DMS 273 (cell line): ENCODE results near the gene LRRC74A.
"Not testable (repeated sequence)": the region's sequence is repeated elsewhere in the genome, so short reads cannot be mapped to it uniquely, and the experiment has no call there.

ENCODE experiments used
- DNase-seq: peaks from one replicate; lab custom pipeline; 2025; ENCODE audit not compliant: unreplicated experiment; lab: John Stamatoyannopoulos, UW

LRRC74A gene

DNA sequence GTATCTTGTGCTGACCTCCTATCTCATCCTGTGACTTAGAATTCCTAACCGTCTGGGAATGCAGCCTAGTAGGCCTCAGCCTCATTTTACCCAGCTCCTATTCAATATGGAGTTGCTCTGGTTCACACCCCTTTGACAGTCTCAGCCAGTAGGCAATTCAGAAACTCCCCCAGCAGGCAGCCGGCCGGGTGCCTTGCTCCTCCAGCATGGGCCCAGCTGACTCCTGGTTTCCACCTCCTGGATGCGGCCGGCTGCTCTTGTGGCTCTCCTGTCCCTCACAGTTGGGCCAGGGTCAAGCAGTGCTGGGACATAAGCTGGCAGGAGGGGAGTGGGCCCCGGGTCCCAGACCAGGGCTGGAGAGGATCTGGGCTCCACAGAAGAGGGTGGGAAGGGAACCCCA, 58.2 kb downstream of the LRRC74A start:
- DNase-seq, result no peak

DNA sequence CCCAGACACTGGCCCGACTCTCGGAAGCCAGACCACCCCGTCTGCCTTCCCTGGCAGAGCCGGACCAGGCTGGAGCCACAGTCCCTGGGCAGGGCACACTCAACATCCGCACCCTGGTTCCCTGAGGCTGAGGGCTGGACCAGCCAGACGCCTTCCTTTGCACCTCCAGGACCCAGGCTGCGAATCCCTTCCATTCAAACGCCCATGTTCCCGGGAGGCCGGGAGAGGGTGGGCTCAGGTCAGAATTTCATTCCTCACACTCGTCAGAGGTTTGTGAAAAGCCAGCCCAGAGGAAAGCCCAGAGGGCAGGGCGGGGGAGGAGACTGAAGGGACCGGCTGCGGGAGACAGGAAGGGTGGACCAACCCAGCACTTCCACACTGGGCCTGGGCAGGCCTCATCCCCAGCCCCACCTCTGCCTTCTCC, 58.7 kb downstream of the LRRC74A start:
- DNase-seq, result no peak

DNA sequence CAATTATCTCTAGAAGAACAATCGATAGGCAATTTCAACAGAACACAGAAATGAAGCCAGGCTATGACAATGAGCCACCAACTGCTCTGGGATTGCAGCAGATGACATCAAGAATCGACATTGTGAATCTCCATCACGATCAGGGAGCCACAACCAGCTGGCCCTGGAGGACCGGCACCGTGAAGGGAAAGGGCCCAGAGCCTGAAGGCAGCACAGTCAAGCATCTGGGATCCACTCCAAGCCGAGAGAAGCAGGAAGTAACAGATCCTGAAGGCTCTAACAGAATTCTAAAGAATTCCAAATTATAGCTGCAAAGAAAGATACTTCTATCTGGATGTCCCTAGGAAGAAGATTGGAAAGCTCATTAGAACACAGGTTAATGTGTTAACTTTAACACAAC, 61.0 kb downstream of the LRRC74A start:
- DNase-seq, result no peak

DNA sequence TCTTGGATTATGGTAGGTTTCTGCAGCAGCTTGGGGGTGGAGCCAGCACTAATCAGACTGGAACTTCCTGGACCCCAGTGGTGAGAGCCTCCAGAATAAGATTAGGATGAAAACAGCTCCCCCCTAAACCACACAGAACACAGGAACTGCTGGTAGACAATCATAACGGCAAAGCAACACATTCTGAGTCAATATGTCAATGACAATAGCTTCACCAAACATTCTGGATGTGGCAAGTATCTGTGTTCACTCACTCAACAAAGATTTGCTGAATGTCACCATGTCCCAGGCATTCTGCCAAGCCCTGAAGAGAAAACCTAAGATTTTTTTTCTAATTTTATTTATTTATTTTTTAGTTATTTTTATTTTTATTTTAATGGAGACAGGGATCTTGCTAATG, 65.2 kb downstream of the LRRC74A start:
- DNase-seq, result no peak

DNA sequence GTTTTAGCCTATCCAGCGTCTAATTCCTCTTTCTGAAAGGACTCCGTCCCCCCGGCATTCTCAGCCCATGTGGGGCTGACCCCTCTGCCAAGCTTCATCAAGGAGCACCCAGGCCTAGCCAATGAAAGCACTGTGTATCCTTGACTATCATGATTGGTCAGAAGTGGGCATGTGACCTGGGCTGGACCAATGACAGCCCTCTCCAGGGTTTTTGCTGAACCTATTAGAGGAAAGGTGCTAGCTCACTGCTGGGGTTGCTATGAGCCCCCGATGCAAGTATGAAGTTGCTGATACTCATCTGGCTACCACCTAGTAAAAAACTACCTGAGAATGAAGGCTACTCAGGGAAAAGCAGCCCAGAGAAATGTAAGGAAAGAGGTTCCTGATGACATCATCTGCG, 68.1 kb downstream of the LRRC74A start:
- DNase-seq, result peak; percentile 35

DNA sequence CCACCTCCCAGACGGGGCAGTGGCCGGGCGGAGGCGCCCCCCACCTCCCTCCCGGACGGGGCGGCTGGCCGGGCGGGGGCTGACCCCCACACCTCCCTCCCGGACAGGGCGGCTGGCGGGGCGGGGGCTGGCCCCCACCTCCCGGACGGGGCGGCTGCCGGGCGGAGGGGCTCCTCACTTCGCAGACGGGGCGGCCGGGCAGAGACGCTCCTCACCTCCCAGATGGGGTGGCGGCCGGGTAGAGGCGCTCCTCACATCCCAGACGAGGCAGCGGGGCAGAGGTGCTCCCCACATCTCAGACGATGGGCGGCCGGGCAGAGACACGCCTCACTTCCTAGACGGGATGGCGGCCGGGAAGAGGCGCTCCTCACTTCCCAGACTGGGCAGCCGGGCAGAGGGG, 71.8 kb downstream of the LRRC74A start:
- not testable (repeated sequence) for DNase-seq

DNA sequence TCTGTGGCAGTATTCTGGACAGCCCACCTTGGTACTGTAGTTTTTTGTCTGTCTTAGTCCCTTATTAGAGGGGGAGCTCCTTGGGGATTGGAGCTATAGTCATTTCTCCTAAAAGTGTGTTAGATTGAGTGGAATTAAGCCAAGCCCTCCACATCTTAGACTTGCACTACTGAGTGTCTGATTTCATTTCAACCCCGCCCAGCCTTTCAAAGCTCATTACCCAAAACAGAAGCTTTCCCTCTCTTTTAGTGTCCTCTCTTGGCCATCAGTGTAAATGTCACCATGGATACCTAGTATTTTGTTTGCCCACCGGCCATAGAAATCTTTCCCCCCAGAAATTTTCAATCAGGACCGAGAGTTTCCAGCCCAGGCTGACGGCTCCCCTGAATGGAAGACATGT, 74.5 kb downstream of the LRRC74A start:
- DNase-seq, result no peak

DNA sequence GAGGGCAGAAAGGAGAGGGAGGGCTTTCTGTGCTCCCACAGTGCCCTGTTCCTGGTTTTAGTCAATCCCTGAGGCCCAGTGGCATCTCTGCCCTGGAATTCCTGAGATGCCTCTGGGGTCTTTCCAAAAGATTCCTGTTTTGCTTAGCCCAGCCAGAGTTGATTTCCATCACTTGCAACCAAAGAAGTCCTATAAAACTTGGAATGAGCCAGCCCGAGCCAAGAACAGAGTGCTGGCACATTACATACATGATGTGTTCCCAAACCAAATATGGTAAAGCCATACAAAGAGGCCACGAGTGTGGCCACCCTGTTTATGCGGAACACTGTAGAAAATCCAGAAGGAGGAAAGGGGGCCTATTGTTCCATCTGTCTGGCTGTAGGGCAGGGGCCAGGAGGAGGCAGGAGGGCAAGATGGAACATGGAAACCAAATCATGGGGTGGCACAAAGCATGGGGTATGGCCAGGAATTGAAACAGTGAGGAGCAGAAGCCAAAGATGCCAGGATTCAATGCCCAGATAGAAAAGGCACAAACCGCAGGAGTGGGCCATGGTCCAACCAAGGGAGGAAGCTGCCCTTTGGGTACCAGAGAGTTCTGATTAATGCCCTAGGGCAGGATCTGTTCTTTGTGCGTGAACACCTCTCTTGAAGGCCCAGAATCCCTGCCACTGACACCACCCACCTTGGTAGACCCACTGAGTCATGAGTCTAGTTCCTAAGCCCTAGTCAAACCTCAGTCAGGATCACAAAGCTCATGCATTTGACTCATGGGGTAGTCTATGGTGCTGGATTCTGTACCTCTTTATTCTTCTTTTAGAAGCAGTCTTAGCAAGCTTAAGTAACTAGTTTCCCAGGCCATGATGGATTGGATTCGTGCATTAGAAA, 75.2 kb downstream of the LRRC74A start:
- DNase-seq, result no peak

DNA sequence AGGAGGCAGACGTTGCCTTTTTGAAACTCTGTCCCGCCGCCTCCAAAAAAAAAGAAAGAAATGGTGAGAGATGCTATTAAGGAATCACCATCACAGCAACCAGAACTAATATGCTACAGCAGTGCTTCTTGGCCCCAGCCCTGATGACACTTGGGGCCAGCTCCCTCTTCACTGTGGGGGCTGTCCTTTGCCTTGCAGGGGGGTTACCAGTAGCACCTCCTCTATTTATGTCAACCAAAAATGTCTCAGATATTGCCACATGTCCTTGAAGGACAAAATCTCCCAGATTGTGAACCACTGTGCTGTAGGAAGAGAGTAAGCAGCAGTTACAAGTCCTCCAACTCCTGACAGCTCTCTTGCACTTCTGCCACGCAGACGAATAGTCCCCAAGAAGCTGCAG, 76.4 kb downstream of the LRRC74A start:
- DNase-seq, result no peak

DNA sequence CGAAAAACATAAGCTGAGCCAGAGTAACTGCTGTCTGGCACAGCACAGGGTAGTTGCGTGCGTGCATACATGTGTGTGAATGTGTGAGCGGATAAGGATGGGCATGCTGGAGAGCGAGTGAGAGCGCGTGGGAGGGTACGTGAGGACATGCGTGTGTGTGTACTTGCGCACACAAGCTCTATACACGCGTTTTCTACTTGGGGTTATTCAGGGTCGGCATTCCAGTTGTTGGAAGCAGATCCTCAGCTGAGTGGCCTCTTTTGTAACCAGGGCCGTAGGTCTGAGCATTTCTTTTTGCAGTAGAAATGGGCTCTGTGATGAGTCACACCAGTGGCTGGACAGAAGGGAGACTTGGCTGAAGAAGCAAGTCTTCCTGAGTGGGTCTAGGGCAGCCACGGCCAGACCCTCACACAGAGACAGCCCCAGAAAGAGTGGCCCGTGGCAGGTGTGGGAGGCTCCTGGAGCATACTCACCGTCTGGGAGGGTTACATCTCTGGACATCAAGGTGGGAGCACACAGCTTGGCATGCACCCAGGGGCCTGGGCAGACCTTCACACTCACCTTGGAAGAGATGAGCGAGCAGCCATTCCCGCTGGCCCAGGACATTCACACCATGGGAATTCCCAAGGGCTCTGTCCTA, 78.0 kb downstream of the LRRC74A start:
- no peak for DNase-seq

DNA sequence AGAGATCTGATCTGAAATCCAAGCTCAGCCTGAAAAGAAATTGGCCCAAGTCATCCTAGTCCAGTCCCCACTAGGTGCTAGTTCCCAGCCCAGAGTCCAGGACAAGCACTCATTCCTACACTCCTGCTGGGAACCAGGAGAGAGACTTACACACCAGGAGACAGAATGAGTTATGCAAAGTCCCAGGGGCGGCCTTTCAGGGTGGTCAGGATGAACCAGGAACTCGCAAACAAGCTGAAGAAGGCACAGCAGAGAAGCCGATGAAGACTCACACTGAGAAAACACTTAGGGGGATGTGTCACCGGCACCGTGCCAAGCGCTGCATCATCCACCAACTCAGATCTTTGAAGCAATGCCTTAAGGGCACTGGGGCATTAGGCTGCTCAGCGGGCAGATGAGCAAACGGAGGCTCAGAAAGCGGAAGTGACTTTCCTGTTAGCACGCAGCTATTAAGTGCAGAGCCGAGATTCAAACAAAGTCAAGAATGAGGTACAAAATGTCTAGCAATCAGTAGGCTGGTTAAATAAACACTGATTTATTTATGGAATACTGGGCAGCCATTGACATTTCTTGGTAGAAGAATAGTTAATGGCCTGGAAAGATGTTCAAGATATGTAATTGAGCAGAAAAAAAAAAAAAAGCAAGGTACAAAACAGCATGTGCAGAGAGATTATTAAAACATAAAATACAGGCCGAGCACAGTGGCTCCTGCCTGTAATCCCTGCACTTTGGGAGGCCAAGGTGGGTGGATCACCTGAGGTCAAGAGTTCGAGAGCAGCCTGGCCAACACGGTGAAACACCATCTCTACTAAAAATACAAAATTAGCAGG, 78.7 kb downstream of the LRRC74A start:
- DNase-seq, result peak; percentile 66

DNA sequence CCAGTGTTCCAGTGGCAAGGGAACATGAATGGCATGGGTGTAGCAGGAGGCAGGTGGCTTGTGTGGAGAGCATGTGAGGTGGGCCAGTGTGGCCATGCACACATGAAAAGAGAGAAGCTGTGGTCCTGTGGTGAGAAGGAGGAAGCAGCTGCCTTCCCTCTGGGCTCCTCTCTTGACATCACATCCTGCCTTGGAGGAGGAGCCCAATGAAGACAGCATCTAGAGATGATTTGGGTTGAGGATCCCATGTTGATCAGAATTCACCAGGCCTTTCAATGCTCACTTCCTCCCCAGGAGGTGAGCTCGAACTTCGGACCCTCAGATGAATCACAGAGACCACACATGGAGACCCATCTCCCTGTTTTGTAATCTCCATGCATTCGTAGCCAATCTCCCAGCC, 82.6 kb downstream of the LRRC74A start:
- no peak for DNase-seq

DNA sequence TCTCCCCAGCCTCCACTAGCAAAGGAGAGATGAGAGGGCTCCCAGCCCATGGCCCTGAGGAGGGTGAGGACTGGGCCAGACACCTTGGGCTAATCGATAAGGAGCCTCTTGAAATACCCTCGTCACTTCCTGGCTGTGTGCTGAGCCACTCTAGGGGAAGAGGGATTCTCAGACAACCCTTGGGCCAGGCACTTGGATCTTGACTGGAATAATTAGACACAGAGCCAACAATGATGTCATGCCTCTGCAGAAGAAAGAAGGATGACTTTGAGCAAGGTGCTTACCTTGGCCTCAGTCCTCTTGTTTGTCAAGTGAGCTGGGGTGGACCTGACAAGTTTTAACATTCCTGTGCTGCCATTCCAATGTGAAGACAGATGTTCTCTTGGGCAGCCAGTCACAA, 83.1 kb downstream of the LRRC74A start:
- DNase-seq, result no peak

DNA sequence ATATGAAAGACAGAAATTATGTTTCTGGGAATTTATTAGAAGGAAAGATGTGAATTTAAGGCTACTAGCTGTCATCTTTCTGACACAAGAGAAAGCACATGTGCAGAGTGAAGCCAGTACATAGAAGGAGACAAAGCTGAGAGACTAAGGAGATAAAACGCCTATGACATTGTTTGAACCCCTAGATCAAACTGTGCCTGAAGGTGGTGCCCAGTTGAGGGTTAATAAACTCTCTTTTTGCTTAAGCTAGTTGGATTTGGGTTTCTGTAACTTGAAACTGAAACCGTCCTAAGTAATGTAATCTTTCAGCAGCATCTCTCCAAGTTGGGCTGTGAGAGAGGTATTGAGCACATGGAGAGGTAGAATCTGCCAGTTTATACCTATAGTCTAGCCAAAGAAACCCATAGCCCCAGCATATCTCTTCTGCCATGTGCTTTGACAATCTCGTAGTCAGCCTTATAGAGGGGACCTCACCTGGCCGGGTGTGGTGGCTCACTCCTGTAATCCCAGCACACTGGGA, 84.2 kb downstream of the LRRC74A start:
- no peak for DNase-seq

DNA sequence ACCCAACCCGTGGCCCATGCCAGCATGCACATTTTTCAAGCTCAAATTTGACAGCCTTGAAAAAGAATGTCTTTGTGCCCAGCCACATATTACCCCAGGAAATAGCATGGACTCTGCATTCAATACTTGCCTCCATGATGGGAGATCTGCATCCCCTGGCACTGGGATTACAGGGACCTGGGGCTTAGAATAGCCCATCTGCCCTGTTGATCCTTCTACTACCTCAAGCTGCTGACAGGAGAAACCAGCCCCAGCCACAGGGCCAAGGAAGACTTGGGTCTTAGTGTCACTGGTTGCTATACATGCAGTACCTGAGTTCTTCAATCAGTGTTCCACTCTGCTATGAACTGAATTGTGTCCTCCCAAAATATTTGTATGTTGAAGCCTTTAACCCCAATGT, 85.3 kb downstream of the LRRC74A start:
- DNase-seq, result peak; percentile 41

DNA sequence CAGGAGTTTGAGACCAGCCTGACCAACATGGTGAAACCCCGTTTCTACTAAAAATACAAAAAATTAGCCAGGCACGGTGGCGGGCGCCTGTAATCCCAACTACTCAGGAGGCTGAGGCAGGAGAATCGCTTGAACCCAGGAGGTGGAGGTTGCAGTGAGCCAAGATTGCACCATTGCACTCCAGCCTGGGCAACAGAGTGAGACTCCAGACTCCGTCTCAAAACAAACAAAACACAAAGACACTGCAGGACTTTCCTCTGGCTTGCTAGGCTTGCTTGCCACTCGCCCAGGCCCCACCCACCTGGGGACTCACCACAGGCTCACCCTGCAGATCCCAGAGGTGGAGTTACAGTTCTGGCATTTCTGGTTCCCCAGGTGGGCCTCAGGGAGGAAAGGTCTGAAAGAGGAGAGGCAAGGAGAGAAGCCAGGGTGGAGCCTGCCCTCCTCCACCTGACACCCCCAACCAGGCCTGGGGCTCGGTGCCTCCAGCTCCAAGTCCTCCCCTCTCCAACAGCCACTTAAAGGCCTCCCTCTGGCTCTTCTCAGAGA, 88.4 kb downstream of the LRRC74A start:
- DNase-seq, result not testable (repeated sequence)

DNA sequence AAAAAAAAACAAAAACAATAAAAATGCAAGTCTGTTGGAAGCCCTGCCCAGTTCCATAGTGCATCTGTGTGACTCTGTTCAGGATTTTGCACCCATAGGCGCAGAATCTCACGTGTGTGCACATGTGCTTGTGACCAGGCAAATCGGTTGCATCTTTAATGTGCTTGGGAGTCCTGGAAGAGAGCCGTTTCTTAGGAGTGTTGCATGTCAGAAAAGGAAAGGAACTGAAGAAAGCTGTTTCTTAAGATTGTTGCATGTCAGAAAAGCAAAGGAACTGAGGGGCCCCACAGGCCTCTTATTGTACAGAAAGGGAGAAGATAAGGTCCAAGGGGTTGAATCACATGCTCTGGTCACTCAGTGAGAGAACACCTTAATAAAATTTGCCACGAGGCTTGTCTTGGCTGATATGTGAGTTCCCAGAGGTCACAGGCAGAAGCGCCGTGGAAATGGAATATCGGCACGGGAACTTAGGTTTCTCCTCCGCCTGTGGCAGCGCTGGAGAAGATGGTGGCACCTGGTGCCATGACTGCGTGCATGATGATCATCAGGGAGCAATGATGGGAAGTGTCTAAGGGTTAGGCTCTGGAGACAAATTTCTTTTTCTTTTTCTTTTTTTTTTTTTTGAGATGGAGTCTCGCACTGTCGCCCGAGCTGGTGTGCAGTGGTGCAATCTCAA, 90.0 kb downstream of the LRRC74A start:
- DNase-seq, result no peak

DNA sequence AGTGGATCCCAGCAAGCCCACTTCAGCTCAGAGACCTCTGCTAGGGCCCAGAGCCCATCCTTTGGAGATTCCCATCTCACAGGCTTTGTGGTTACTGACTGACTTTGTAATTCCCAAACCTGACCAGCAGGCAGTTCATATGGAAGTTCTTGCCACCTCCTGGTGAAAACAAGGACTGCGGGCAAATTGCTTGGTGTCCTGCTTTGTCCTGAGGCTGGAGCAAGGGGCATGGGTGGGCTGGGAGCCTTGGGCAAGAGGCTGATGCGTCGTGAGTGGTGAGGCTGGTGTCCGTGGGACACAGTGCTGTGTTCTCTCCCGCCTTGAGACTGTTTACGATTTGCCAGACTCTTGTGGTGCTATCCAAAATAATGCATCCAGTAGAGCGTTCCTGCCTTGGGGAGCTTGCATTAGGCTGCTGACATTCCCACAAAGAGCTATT, 91.0 kb downstream of the LRRC74A start:
- DNase-seq, result peak; percentile 93

DNA sequence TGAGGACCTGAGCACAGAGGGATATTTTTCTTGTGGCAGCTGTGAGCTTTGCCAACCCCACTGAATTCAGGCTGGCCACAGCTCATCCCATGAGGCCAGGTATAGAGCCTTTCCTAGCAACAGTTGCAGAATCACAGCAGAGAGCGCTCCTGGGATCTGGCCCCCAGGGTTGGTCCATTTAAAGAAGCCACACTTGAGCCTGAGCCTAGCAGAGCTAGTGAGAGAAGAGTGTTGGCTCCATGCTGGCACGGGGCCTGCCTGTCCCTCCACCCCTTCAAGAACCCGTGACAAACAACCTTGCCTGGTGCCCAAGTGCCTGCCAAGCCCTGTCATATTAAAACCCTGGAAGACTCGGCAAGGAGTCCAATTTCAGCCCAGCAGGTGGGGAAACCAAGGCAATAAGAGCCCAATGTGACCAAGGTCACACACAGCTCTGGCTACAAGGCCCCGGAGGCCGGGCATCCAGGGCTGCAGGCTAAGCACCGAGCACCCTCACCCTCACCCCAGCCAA, 91.6 kb downstream of the LRRC74A start:
- DNase-seq, result peak; percentile 83

DNA sequence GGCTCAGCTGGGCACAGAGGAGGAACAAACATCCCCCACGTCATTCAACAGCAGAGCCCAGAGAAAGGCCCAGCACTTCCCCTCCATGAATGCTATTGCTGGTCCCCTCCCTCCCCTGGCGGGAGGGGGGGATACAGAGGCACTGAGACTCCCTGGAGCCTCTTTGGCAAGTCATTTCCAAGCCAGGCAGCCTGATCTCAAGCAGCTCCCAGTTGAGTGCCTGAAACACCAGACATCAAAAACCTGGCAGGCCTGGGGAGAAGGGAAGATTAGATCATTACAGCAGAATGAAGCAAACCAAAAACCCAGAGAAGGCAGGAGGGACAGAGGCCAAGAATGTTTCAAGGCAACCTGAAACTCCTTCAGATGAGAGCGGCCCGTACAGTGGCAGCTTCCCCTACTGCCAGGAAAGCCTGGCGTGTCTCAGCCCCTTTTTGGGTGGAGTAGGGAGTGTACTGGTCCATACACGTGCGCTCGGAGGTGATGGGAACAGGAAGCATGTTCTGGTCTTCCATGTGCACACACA, 92.1 kb downstream of the LRRC74A start:
- DNase-seq, result peak; percentile 94
